B cell (primary cell): ENCODE measurements around the gene SH3GLB2. TPM values are rescaled to one million over a fixed set of nuclear protein-coding genes. Genes with fewer than 3 reads are reported as not detected.

ENCODE experiments used
- ATAC-seq: fragments of 200-7000 bp; cut with Tn5 transposase; one replicate; pipeline ENCODE4 v1.10.0; 2021; ENCODE audit warnings: low read depth, mild to moderate bottlenecking, moderate number of reproducible peaks, moderate library complexity
- CTCF ChIA-PET: fragments of 350-600 bp; sonication (Branson Sonifier 250); formaldehyde crosslinking; loops from one replicate; lab custom pipeline; 2021; ENCODE audit warnings: antibody characterized with exemption, inconsistent platforms; lab: Charles Lee
- POLR2A ChIA-PET: fragments of 350-600 bp; sonication (Branson Sonifier 250); formaldehyde crosslinking; loops from one replicate; lab custom pipeline; 2021; ENCODE audit warnings: antibody characterized with exemption; lab: Charles Lee
- DNase-seq: peaks from one replicate; pipeline ENCODE4 v3.0.0; 2013
- H2AFZ ChIP-seq: 2 replicates; pipeline ENCODE4 v1.6.1; 2012; ENCODE audit warnings: mild to moderate bottlenecking, low read depth, low read length; ENCODE audit not compliant: insufficient read depth, poor library complexity, severe bottlenecking
- H3K27ac ChIP-seq, 2 donors: 1 replicate in 1 of 2; 2 replicates in 1 of 2; pipeline ENCODE4 v1.5.1; 2012 to 2013; ENCODE audit warnings: low read length in 2 of 2, mild to moderate bottlenecking in 2 of 2, moderate library complexity in 1 of 2
- H3K27me3 ChIP-seq, 4 experiments: fragments of 200-600 bp in 1 of 4; sonication (generic) in 1 of 4; replicated peaks in 1 of 4; 1 replicate in 2 of 4; 2 replicates in 2 of 4; pipeline versions ENCODE4 v1.6.1 to v1.7.0; 2013 to 2016; ENCODE audit warnings: low read length in 3 of 4, mild to moderate bottlenecking in 2 of 4, mixed read lengths in 1 of 4, moderate library complexity in 1 of 4; ENCODE audit not compliant: insufficient read depth in 4 of 4, control insufficient read depth in 3 of 4; ENCODE audit errors: control extremely low read depth in 1 of 4
- H3K36me3 ChIP-seq, 2 experiments: replicated peaks in 1 of 2; 1 replicate in 1 of 2; 2 replicates in 1 of 2; pipeline versions ENCODE4 v1.6.1 to v1.7.1; 2013; ENCODE audit warnings: low read length in 1 of 2; ENCODE audit not compliant: insufficient read depth in 2 of 2, control insufficient read depth in 1 of 2; ENCODE audit errors: control extremely low read depth in 1 of 2, extremely low read depth in 1 of 2
- H3K4me1 ChIP-seq, 2 donors: fragments of 200-600 bp in 1 of 2; sonication (generic) in 1 of 2; 1 replicate in 1 of 2; 2 replicates in 1 of 2; pipeline versions ENCODE4 v1.5.1 to v1.6.1; 2013 to 2017; ENCODE audit warnings: low read length in 2 of 2; ENCODE audit not compliant: control insufficient read depth in 2 of 2, insufficient read depth in 2 of 2
- H3K4me2 ChIP-seq: replicated peaks from 2 replicates; pipeline ENCODE3; 2012; ENCODE audit warnings: mild to moderate bottlenecking, low read depth, low read length; ENCODE audit not compliant: poor library complexity, severe bottlenecking
- H3K4me3 ChIP-seq, 5 experiments: fragments of 200-600 bp in 1 of 5; sonication (generic) in 1 of 5; 1 replicate in 3 of 5; 2 replicates in 2 of 5; pipeline versions ENCODE4 v1.5.1 to v1.7.0; 2011 to 2016; ENCODE audit warnings: low read length in 4 of 5, mild to moderate bottlenecking in 4 of 5, low read depth in 2 of 5, control low read depth in 1 of 5, moderate library complexity in 1 of 5; ENCODE audit not compliant: insufficient read depth in 1 of 5; ENCODE audit errors: control extremely low read depth in 1 of 5, extremely low read depth in 1 of 5
- H3K79me2 ChIP-seq: fragments of 200-600 bp; sonication (generic); one replicate; pipeline ENCODE4 v1.6.0; 2016; ENCODE audit warnings: low read length; ENCODE audit not compliant: control insufficient read depth, insufficient read depth
- H3K9ac ChIP-seq: fragments of 200-600 bp; sonication (generic); 2 replicates; pipeline ENCODE4 v1.6.1; 2017; ENCODE audit warnings: mild to moderate bottlenecking, low read length, moderate library complexity
- H3K9me3 ChIP-seq, 3 donors: one replicate each; pipeline versions ENCODE4 v1.6.1 to v1.7.1; 2013; ENCODE audit warnings: low read length in 2 of 3; ENCODE audit not compliant: control insufficient read depth in 2 of 3, insufficient read depth in 1 of 3; ENCODE audit errors: control extremely low read depth in 1 of 3
- H4K20me1 ChIP-seq: 2 replicates; pipeline ENCODE4 v1.6.0; 2012; ENCODE audit warnings: mild to moderate bottlenecking, low read length; ENCODE audit not compliant: insufficient read depth, control insufficient read depth, poor library complexity, severe bottlenecking
- H3K27ac Mint-ChIP-seq: one replicate; pipeline ENCODE4 v1.8.0; 2021; ENCODE audit warnings: mixed read lengths
- H3K27me3 Mint-ChIP-seq: one replicate; pipeline ENCODE4 v1.8.0; 2021; ENCODE audit warnings: mixed read lengths
- H3K4me1 Mint-ChIP-seq: one replicate; pipeline ENCODE4 v1.8.0; 2021; ENCODE audit warnings: mixed read lengths
- H3K4me3 Mint-ChIP-seq: one replicate; pipeline ENCODE4 v1.8.0; 2021; ENCODE audit warnings: mixed read lengths
- H3K9me3 Mint-ChIP-seq: one replicate; pipeline ENCODE4 v1.8.0; 2022; ENCODE audit warnings: mixed read lengths; ENCODE audit not compliant: insufficient read depth
- CTCF ChIP-seq: fragments of 200-600 bp; IDR thresholded peaks from one replicate; pipeline ENCODE4 v1.8.0; 2022; ENCODE audit warnings: antibody characterized with exemption, mild to moderate bottlenecking
- EZH2 ChIP-seq: IDR thresholded peaks from 2 replicates; pipeline ENCODE4 v1.6.1; 2012; ENCODE audit warnings: borderline replicate concordance, low read depth, mild to moderate bottlenecking, moderate library complexity, low read length; ENCODE audit not compliant: insufficient read depth, poor library complexity, severe bottlenecking
- WGBS: methylation state at CpG from one replicate; pipeline ENCODE4 v1.1.5; 2013; ENCODE audit warnings: missing lambda C conversion rate; ENCODE audit not compliant: insufficient coverage; 5-methylcytosine and 5-hydroxymethylcytosine counted together
- intact Hi-C: fragments of 100-400 bp; cut with micrococcal nuclease; formaldehyde crosslinking; loops from one replicate; pipeline ENCODE4 v1.10.0; 2022
- polyA plus RNA-seq: library from polyadenylated mRNA; depleted of rRNA; stranded (reverse); fragments of >200 nt; gene quantifications from 2 replicates; pipeline ENCODE4 v1.2.3, GENCODE V29; 2012
- total RNA-seq, 2 donors: library from RNA; stranded (reverse); fragments of 120-200 nt in 1 of 2; gene quantifications; 1 replicate in 1 of 2; 2 replicates in 1 of 2; pipeline versions ENCODE4 v1.2.3 to v1.2.4, GENCODE V29; 2013 to 2022

Gene SH3GLB2
- total and polyA plus RNA-seq, 2 donors (not counting 1 experiment from before 2014, with no cell fraction given), result 110 to 176 TPM

GRCh38 chr9:129026442-129027223 is 1.5 kb downstream of the SH3GLB2 start:
- peaks cover 29% of the 10 kb centered on the region for H3K4me1 Mint-ChIP-seq
- peak overlapping the region; percentile 69 for H2AFZ ChIP-seq
- WGBS, result 94% methylated on average over 12 of the region's 17 CpGs
- CTCF ChIA-PET, result no interaction called here
- TF ChIP-seq EZH2 (no peak), CTCF (no peak)
- peak overlapping the region; percentile 87 for H3K4me2 ChIP-seq
- H3K27me3 Mint-ChIP-seq, result no peaks in the 10 kb centered on the region
- peak overlapping the region; percentile 67 for H3K9ac ChIP-seq
- peaks cover 0 to 2% of the 10 kb centered on the region in 2 experiments for H3K36me3 ChIP-seq
- peaks cover 42% of the 10 kb centered on the region for H3K79me2 ChIP-seq
- intact Hi-C loops, result no loop called here
- peak; percentile 30 for DNase-seq
- H4K20me1 ChIP-seq, result peaks cover 33% of the 10 kb centered on the region
- no peak for ATAC-seq
- peak overlapping the region; percentile 84 for H3K27ac Mint-ChIP-seq
- peak overlapping the region in 1 of 5 experiments; percentile 63 for H3K4me3 ChIP-seq
- no peaks in the 10 kb centered on the region for H3K27me3 ChIP-seq
- POLR2A ChIA-PET, result interaction anchor here (1.8 to 2.3 kb wide), 2 partner anchors 10 to 54 kb away, joined by 10 to 13 read pairs; partner anchors contain the start of genes DOLPP1 and MIGA2
- H3K9me3 Mint-ChIP-seq, result no peaks in the 10 kb centered on the region
- no peaks in the 10 kb centered on the region for H3K9me3 ChIP-seq
- H3K4me1 ChIP-seq, result peaks cover 11 to 22% of the 10 kb centered on the region in 2 donors
- H3K4me3 Mint-ChIP-seq, result peak overlapping the region; percentile 89
- H3K27ac ChIP-seq, result peak overlapping the region in 1 of 2 donors; percentile 6

- H3K9me3 ChIP-seq, result no peaks in the 10 kb centered on the region
- no peaks in the 10 kb centered on the region for H3K27me3 Mint-ChIP-seq
- H3K27ac Mint-ChIP-seq, result no peak overlapping the region
- POLR2A ChIA-PET, result interaction anchor here (0.7 kb wide), 1 partner anchor 39 kb away, joined by 5 read pairs; no protein-coding TSS in a partner anchor
- H3K4me3 Mint-ChIP-seq, result no peak overlapping the region
- H3K9me3 Mint-ChIP-seq, result no peaks in the 10 kb centered on the region
- H4K20me1 ChIP-seq, result peaks cover 33% of the 10 kb centered on the region
- ATAC-seq (no peak), DNase-seq (peak; percentile 9)
- H3K4me1 Mint-ChIP-seq, result peaks cover 33% of the 10 kb centered on the region
- H3K4me2 ChIP-seq, result no peak overlapping the region
- no peak overlapping the region for H3K9ac ChIP-seq
- 100% methylated on average over 2 of the region's 4 CpGs for WGBS
- H3K4me3 ChIP-seq, result no peak overlapping the region
- peaks cover 0 to 2% of the 10 kb centered on the region in 2 experiments for H3K36me3 ChIP-seq
- H3K4me1 ChIP-seq, result peaks cover 11 to 31% of the 10 kb centered on the region in 2 donors
- no peak for TF ChIP-seq CTCF
- no peak for TF ChIP-seq EZH2
- no peaks in the 10 kb centered on the region for H3K27me3 ChIP-seq
- intact Hi-C loops, result no loop called here
- H3K79me2 ChIP-seq, result peaks cover 42% of the 10 kb centered on the region
- no peak overlapping the region for H3K27ac ChIP-seq
- no peak overlapping the region for H2AFZ ChIP-seq
- CTCF ChIA-PET, result no interaction called here
Measured at GRCh38 chr9:129023908-129024233, 4.3 kb downstream of the SH3GLB2 start.
